MM.1S (cell line): ENCODE results near the gene ITPRIPL2.

ENCODE experiments used
- DNase-seq: peaks from one replicate; pipeline ENCODE4 v3.0.0-alpha.2; 2015
- H2AFZ ChIP-seq: fragments of 300-600 bp; sonication (generic); 2 replicates; pipeline ENCODE4 v1.6.0; 2016; ENCODE audit warnings: antibody characterized with exemption, low read length
- H3F3A ChIP-seq: fragments of 300-600 bp; sonication (generic); 2 replicates; pipeline ENCODE4 v1.6.1; 2016; ENCODE audit warnings: mild to moderate bottlenecking, antibody characterized with exemption, low read length, moderate library complexity, mixed read lengths; ENCODE audit not compliant: insufficient read depth
- H3K27ac ChIP-seq: fragments of 300-600 bp; sonication (generic); 2 replicates; pipeline ENCODE4 v1.5.1; 2016; ENCODE audit warnings: mild to moderate bottlenecking, low read length
- H3K27me3 ChIP-seq: fragments of 300-600 bp; sonication (generic); replicated peaks from 2 replicates; pipeline ENCODE4 v1.6.0; 2016; ENCODE audit warnings: low read length; ENCODE audit not compliant: insufficient read depth
- H3K36me3 ChIP-seq: fragments of 300-600 bp; sonication (generic); replicated peaks from 2 replicates; pipeline ENCODE4 v1.6.1; 2016; ENCODE audit warnings: mild to moderate bottlenecking, low read length, mixed read lengths; ENCODE audit not compliant: insufficient read depth
- H3K4me1 ChIP-seq: fragments of 300-600 bp; sonication (generic); 2 replicates; pipeline ENCODE4 v1.6.1; 2016; ENCODE audit warnings: low read length, mixed read lengths
- H3K4me2 ChIP-seq: fragments of 300-600 bp; sonication (generic); 2 replicates; pipeline ENCODE4 v1.6.0; 2016; ENCODE audit warnings: low read depth, low read length
- H3K4me3 ChIP-seq: fragments of 300-600 bp; sonication (generic); 2 replicates; pipeline ENCODE4 v1.5.1; 2016; ENCODE audit warnings: low read length, mixed read lengths
- H3K79me2 ChIP-seq: fragments of 300-600 bp; sonication (generic); 2 replicates; pipeline ENCODE4 v1.6.1; 2016; ENCODE audit warnings: mixed run types, low read length, mixed read lengths
- H3K9ac ChIP-seq: fragments of 300-600 bp; sonication (generic); 2 replicates; pipeline ENCODE4 v1.6.1; 2016; ENCODE audit warnings: low read length, mixed read lengths
- H3K9me2 ChIP-seq: fragments of 300-600 bp; sonication (generic); replicated peaks from 2 replicates; pipeline ENCODE4 v1.6.1; 2016; ENCODE audit warnings: mild to moderate bottlenecking, low read length, mixed read lengths; ENCODE audit not compliant: insufficient read depth
- H3K9me3 ChIP-seq: fragments of 300-600 bp; sonication (generic); replicated peaks from 2 replicates; pipeline ENCODE4 v1.6.1; 2016; ENCODE audit warnings: mild to moderate bottlenecking, low read length, mixed read lengths; ENCODE audit not compliant: insufficient read depth
- H4K20me1 ChIP-seq: fragments of 300-600 bp; sonication (generic); 2 replicates; pipeline ENCODE4 v1.6.1; 2016; ENCODE audit warnings: mild to moderate bottlenecking, low read length, moderate library complexity, mixed read lengths; ENCODE audit not compliant: insufficient read depth
- EZH2 ChIP-seq: fragments of 300-600 bp; sonication (generic); optimal IDR thresholded peaks from 2 replicates; pipeline ENCODE3; 2017; ENCODE audit warnings: low read depth, mild to moderate bottlenecking, antibody characterized with exemption, low read length, mixed read lengths
- EZH2phosphoT487 ChIP-seq: fragments of 300-600 bp; sonication (generic); IDR thresholded peaks from 2 replicates; pipeline ENCODE4 v1.6.1; 2018; ENCODE audit warnings: antibody characterized with exemption, low read length
- TF ChIP-seq, protein P1 (sequence below): fragments of 300-600 bp; sonication (generic); IDR thresholded peaks from 2 replicates; pipeline ENCODE4 v1.5.1; 2016; ENCODE audit warnings: antibody characterized with exemption, low read length, mixed read lengths

ITPRIPL2 gene

DNA sequence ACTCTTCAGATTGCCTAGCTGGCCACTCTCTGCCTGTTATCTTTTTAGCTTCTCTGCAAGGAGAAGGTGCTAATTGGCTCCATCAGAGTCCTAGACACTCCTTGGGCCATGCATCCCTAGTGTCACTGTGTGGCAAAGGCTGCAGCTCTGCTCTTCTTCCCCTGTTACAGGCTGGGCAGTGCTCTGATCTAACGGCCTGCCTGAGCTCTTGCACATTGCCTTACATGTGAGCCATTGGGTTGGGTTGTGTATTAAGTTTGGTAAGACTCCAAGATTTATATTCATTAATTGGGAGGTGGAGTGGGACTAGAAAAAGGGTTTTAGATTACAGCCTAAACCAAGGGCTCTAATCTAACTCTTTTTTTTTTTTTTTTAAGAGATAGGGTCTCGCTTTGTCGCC lies 31.2 kb downstream of the ITPRIPL2 start:
- no peak for TF ChIP-seq EZH2
- TF ChIP-seq, protein P1, sequence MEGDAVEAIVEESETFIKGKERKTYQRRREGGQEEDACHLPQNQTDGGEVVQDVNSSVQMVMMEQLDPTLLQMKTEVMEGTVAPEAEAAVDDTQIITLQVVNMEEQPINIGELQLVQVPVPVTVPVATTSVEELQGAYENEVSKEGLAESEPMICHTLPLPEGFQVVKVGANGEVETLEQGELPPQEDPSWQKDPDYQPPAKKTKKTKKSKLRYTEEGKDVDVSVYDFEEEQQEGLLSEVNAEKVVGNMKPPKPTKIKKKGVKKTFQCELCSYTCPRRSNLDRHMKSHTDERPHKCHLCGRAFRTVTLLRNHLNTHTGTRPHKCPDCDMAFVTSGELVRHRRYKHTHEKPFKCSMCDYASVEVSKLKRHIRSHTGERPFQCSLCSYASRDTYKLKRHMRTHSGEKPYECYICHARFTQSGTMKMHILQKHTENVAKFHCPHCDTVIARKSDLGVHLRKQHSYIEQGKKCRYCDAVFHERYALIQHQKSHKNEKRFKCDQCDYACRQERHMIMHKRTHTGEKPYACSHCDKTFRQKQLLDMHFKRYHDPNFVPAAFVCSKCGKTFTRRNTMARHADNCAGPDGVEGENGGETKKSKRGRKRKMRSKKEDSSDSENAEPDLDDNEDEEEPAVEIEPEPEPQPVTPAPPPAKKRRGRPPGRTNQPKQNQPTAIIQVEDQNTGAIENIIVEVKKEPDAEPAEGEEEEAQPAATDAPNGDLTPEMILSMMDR = no peak
- no peak for TF ChIP-seq EZH2phosphoT487
- Histone ChIP-seq H2AFZ (no peak overlapping the region), H4K20me1 (no peaks in the 10 kb centered on the region), H3K9ac (no peak overlapping the region), H3K27me3 (no peaks in the 10 kb centered on the region), H3K36me3 (no peaks in the 10 kb centered on the region), H3K9me3 (no peaks in the 10 kb centered on the region), H3K27ac (no peak overlapping the region), H3K9me2 (no peaks in the 10 kb centered on the region), H3F3A (no peaks in the 10 kb centered on the region), H3K4me2 (no peak overlapping the region), H3K4me1 (no peaks in the 10 kb centered on the region), H3K4me3 (no peak overlapping the region), H3K79me2 (no peaks in the 10 kb centered on the region)
- no peak for DNase-seq

DNA sequence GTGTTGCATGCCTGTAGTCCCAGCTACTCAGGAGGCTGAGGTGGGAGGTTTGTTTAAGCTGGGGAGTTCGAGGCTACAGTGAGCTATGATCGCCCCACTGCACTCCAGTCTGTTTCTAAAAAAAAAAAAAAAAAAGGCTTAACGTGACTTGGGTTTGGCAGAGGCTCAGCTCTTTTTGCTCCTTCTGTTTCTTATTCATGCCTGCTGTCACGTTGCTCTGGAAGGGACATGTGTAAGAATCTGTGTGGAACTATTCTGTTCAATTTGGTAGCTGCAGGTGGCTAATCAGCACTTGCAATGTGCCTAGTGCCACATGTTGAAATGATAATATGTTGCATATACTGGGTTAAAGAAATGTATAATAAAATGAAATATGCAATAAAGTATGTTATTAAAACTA lies 33.4 kb downstream of the ITPRIPL2 start:
- Histone ChIP-seq H3K27me3 (no peaks in the 10 kb centered on the region), H3K27ac (no peak overlapping the region), H3K9ac (no peak overlapping the region), H4K20me1 (no peaks in the 10 kb centered on the region), H3K9me2 (no peaks in the 10 kb centered on the region), H3K79me2 (no peaks in the 10 kb centered on the region), H3K4me1 (no peaks in the 10 kb centered on the region), H3K4me2 (no peak overlapping the region), H3K4me3 (no peak overlapping the region), H3F3A (no peaks in the 10 kb centered on the region), H3K36me3 (no peaks in the 10 kb centered on the region), H2AFZ (no peak overlapping the region), H3K9me3 (no peaks in the 10 kb centered on the region)
- DNase-seq = no peak
- TF ChIP-seq, protein P1 = no peak
- TF ChIP-seq EZH2phosphoT487 (no peak), EZH2 (no peak)

DNA sequence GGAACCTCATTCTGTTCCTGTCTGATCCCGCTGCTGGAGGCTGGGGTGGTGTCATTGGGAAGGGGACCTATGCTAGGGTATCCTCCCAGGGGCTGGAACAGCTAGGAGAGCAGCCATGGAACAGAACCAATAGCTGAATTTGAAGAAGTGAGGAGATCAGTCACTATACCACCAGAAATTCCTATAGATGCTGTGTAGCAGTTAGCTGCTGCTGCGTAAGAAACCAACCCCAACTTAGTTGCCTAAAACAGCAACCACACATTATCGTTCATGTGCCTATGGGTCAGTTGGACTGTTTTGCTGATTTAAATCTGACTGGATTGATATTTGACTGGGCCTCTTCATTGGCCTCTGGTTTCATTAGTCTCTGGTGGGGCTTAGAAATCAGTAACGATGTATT lies 33.9 kb downstream of the ITPRIPL2 start:
- H3F3A ChIP-seq = no peaks in the 10 kb centered on the region
- no peak overlapping the region for H3K27ac ChIP-seq
- H3K27me3 ChIP-seq = no peaks in the 10 kb centered on the region
- no peak for DNase-seq
- H3K9me3 ChIP-seq = no peaks in the 10 kb centered on the region
- H3K79me2 ChIP-seq = no peaks in the 10 kb centered on the region
- H3K36me3 ChIP-seq = no peaks in the 10 kb centered on the region
- no peak overlapping the region for H3K4me2 ChIP-seq
- no peak overlapping the region for H3K4me3 ChIP-seq
- no peaks in the 10 kb centered on the region for H3K9me2 ChIP-seq
- H2AFZ ChIP-seq = no peak overlapping the region
- H3K4me1 ChIP-seq = no peaks in the 10 kb centered on the region
- H4K20me1 ChIP-seq = no peaks in the 10 kb centered on the region
- TF ChIP-seq EZH2 (no peak), EZH2phosphoT487 (no peak)
- TF ChIP-seq, protein P1 = no peak
- no peak overlapping the region for H3K9ac ChIP-seq

DNA sequence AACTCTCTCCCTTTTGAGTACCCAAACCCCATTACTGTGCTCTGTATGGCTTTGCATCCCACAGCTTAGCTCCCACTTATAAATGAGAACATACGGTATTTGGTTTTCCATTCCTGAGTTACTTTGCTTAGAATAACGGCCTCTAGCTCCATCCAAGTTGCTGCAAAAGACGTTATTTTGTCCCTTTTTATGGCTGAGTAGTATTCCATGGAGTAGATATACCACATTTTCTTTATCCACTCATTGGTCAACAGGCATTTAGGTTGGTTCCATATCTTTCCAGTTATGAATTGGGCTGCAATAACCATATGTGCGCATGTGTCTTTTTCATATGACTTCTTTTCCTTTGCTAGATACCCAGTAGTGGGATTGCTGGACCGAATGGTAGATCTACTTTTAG lies 34.4 kb downstream of the ITPRIPL2 start:
- H3K9me2 ChIP-seq = no peaks in the 10 kb centered on the region
- no peak overlapping the region for H3K4me3 ChIP-seq
- no peak overlapping the region for H3K27ac ChIP-seq
- H3K27me3 ChIP-seq = no peaks in the 10 kb centered on the region
- no peak overlapping the region for H2AFZ ChIP-seq
- no peaks in the 10 kb centered on the region for H3K4me1 ChIP-seq
- H4K20me1 ChIP-seq = no peaks in the 10 kb centered on the region
- H3K9ac ChIP-seq = no peak overlapping the region
- H3K4me2 ChIP-seq = no peak overlapping the region
- H3K79me2 ChIP-seq = no peaks in the 10 kb centered on the region
- no peaks in the 10 kb centered on the region for H3K36me3 ChIP-seq
- DNase-seq = no peak
- no peaks in the 10 kb centered on the region for H3K9me3 ChIP-seq
- no peak for TF ChIP-seq EZH2phosphoT487
- no peak for TF ChIP-seq EZH2
- TF ChIP-seq, protein P1 = no peak
- no peaks in the 10 kb centered on the region for H3F3A ChIP-seq
